HG03457 (cell line): ENCODE results near the gene UBASH3A.

Experiments used
- ATAC-seq: cut with Tn5 transposase; IDR thresholded peaks from one replicate; pipeline ENCODE4 v1.9.1; 2021; ENCODE audit warnings: moderate number of reproducible peaks; ENCODE audit not compliant: unreplicated experiment

UBASH3A gene

DNA sequence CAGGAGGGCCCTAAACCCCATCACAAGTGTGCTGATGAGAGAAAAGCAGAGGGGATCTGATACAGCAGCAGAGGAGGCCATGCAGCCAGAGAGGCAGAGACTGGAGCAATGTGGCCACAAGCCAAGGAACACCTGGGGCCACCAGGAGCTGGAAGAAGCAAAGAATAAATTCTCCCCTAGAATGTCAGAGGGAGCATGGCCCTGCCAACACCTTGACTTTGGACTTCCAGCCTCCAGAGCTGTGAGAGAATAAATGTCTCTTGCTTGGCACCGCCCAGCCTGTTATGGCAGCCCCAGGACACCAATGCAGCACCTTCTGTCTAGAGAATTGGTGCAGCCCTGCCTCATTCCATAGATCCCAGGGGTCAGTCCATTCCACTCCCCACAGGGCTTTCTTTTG is 25.3 kb downstream of the UBASH3A start:
- ATAC-seq, result no peak

DNA sequence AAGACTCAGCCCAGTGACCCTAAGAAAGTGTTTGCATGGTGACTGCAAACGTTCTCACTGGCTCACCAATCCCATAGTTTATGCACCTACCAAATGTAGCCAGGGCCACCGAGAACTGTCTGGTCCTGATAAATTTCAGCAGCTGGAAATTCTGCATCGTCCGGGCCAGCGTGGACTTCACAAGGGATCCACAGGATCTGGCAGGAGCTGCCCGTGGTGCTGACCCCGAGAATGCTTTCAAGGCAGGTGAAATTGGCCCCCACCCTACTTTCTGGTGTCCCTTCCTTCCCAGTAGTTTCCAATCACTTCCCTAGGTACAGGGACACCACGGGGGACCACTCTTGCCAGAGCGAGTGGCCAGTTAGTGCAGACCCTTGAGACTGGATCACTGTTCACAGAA is 26.2 kb downstream of the UBASH3A start:
- no peak for ATAC-seq

DNA sequence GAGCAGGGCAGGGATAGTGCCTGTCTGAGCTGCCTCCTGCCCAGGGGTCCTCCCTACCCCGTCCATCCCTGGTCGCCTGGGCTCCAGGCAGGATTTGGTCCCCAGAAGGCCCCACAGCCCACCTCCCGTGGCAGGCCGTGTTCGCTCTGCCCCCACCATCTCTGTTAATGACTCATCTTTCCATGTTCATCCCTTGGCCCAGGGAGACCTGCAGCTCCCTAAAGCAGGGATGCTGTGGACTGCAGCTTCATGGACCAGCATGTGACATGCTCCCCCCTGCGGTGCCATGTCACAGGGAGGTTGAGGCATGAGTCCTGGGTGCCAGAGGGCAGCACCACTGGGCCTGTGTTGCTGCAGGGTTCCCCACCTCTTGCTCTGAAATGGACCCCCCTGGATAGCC is 26.8 kb downstream of the UBASH3A start:
- no peak for ATAC-seq

DNA sequence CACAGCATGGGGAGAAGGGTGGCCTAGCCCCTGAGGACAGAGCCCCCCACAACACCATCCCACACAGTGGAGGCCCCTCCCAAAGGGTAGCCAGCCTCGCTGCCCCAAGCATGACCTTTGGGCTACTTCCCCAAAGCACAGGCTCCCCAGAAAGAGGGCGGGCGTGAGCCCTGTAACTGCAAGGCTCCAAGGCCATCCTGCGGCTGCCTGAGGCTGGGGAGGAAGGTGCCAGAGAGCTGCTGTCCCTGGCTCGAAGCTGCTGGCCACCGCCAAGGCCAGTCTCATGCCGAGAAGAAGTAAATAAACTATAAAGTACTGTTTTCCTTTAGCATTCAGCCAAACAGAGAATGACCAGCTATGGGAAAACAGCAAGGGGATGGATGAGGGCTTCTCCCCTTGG is 27.5 kb downstream of the UBASH3A start:
- ATAC-seq, result no peak

DNA sequence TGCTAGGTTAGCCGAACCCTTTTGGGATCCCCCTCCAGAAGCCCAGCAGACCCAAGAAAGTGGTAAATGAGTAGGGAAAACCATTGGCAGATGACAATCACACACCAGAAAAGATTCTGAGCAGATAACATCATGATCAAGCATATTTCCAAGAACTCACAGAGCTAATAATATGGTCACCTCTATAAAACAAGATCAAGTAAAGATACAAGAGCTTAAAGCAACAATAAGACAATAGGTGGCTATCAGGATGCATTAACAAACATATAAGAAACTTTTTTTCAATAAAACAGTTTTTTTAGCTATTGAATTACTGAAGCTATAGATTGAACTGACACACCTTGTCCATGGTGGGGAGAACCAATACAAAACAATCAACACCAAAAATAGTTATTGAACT is 29.0 kb downstream of the UBASH3A start:
- no peak for ATAC-seq

DNA sequence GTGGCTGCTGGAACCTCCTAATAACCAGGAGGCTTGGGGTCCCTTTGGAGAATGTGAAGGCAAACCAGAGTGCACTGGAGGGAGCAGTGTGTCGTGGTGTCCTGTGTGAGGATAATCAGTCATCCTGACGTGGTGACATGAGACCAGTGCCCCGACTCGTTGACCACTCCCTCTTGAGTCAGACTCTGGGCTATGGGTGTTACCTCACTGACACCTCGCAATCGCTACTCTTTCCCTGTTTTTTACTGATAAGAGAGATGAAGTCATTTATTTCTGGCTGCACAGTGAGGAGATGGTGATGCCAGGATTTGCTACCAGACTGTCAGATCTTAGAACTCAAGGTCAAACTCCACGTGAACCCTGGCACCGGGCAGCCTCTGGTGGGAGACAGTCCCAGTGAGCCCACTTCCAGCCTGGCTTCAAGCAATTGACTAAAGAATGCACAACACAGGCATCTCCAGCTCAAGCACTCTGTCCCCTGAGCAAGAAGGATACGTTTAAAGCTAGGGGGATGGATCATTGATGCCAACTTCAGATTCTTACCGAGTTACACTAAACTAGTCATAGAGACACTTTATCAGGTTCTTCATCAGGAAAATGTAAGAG is 30.3 kb downstream of the UBASH3A start:
- ATAC-seq, result no peak

DNA sequence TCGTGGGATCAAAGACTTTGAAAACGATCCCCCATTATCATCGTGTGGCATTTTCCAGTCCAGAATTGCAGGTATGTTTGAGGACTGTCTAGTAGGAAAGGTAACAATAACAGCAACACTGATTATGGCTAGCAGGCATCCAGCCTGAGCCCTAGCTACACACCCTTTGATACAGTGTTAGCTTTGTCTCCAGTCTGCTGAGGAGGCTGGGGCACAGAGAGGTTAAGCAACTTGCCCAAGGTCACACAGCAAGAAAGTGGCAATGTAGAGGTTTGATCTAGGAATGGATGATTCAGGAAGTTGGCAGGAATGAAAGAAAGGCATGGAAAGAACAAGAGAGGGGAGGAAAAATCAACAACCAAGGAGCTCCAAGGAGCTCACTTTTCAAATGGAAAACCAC is 31.2 kb downstream of the UBASH3A start:
- no peak for ATAC-seq

DNA sequence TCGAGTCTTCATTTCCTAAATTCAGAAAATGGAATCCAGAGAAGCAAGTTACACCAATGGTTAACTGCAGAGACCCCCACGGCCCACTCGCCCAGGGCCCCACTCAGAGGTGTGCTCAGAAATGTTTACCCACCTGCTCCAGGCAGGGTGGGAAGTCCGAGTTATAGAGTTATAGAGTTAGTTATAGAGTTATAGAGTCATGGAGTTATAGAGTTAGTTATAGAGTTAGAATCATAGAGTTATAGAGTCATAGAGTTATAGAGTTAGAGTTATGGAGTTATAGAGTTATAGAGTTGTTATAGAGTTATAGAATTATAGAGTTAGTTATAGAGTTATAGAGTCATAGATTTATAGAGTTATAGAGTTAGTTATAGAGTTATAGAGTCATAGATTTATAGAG is 31.7 kb downstream of the UBASH3A start:
- no peak for ATAC-seq

DNA sequence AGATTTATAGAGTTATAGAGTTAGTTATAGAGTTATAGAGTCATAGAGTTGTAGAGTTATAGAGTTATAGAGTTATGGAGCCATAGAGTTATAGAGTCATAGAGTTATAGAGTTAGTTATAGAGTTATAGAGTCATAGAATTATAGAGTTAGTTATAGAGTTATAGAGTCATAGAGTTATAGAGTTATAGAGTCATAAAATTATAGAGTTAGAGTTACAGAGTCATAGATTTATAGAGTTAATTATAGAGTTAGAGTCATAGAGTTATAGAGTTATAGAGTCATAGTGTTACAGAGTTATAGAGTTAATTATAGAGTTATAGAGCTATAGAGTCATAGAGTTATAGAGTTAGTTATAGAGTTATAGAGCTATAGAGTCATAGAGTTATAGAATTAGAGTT is 32.1 kb downstream of the UBASH3A start:
- ATAC-seq, result no peak

DNA sequence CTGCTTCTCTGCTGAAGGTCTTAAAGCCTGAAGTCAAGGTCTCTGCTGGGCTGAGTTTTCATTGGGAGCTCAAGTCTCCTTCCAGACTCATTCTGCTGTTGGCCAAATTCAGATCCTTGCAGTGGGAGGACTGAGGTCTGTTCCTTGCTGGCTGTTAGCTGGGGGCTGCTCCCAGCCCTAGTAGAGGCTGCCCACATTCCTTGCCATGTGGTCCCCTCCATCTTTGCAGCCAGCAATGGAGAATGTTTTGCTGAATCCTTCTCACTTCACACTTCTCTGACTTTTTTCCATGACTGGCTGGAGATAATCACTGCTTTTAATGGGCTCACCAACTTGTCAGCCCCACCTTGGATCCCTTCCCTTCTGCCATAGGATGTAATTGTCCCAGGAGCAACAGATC is 33.2 kb downstream of the UBASH3A start:
- ATAC-seq, result no peak

DNA sequence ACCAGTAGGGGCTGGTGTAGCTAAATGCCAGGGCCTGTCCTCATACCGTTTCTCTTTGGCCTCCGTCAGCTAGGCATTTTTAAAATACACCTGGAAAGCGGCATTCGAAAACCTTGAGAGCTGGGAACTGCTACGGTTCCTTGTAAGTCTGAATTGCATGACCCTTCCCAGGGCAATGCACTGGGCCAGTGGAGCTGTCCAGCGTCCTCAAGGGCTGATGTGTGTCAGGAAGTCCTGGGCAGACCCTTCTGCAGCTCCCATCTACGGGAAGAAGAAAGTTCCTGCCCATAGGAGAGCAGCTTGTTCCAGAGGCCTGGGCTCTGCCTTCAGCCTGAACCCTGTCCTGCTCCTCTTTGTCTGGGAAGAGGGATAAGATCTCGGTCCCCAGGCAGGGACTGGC is 34.1 kb downstream of the UBASH3A start:
- no peak for ATAC-seq

DNA sequence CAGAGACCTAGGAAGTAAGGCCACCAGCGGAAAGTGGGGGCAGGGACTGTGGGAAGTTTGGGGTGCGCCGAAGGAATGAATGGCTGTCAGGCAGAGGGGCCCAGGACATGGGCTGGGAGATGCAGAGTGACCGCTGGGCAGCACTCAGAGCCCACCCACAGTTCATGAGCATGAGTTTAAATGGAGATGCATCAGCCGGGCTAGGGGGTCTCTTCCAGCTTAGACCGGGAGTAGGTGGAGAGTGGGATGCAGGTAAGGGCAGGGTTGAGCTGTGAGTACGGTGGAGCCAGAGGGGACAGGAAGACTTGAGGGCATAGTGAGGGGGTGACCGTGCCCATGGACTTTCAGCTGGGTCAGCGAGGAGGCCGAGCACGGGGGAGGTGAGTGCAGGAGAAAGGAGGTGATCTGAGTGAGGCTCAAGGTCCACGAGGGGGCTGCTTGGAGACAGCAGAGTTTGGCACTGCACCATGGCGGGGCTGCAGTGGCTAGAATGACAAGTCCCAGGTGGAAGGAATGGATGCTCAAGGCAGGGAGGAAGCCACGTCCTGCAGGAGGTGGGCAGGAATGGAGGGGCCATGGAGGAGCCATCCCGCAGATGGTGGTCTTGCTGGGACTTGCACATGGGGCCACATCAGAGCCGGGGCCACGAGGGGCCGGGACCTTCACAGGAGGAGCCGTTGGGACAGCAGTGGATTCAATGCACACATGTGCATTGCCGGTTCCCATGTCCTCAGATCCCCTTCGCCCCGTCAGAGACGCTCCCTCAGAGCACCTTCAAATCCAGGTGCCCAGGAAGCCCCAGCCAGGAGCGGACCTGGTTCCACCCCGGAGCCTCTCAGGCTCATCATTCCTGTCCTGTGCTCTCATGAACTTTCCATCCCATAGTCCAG is 34.9 kb downstream of the UBASH3A start:
- ATAC-seq, result no peak

DNA sequence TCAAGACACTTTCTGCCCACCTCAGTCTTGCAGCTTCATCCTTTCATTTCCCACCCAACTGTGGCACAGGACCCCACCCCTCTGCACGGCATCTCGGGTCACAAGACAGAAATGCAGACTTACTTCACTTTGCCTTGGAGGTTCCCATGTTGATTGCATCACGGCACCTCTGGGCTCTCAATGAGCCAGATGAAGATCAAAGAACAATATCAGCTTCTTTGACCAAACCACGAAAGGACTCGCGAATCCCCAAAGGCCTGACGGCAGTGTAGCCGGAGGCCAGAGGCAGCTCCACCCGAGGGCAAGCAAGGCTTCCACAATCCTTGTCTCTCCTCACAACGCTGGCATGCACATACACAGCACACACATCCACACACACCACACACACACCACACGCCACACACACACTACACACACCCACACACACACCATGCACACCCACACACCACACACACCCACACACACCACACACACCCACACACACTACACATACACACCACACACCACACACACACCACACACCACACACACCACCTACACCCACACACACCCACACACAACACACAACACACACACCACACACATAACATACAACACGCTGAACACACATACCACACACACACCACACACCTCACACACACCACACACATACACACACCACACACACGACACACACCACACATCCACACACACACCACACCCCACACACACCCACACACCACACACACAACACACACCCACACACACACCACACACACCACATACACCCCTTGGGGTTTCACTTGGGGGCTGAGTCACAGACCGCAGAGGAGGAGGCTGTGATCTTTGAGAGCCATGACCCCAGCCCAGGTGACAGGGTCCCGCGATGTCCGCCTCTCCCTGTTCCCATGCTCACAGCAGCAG is 35.8 kb downstream of the UBASH3A start:
- ATAC-seq, result no peak

DNA sequence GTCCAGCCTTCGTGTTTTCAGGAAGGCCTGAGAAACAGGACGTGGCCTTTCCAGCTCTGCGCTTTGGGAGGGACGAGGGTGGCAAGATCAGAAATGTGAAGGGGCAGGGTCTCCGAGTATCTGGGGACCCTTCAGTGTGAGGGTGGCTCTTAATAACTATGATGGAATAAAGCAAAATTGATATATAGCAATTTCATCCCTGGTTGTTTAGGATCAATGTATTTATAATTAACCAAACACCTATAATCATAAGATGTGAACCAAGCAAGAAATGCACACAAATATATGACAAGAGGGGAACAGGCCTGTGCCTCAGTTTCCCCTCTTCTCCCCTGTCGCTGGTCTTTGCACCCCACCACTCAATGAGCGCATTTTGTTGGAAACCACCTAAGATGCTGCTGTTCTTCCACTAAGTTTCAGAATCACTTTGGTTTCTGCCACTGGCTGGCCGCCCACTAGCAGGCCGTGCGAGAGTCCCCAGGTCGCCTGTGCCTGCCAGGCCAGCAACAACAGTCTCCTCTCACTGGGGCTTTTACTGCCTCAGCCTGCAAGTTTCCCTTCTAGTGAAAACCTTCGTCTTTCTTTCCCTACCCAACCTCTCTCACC is 36.6 kb downstream of the UBASH3A start:
- no peak for ATAC-seq

DNA sequence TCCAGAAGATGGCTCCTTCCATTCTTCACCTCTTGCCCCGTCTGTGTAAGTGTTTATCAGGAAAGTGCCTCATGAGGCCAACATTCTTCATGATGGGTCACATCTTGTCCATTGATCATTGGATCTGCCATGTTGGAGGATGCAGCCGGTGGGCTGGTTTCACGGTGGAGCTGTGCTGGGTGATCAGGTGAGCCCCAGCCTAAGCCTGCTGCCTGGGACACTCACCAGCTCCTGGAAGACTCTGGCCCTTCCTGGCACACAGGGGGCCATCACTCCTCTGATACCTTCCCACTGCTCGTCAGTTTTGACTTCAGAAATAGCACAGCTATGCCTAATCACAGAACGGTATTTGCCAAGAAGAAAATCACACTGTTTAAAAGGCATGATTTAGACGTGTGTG is 38.3 kb downstream of the UBASH3A start:
- ATAC-seq, result no peak

DNA sequence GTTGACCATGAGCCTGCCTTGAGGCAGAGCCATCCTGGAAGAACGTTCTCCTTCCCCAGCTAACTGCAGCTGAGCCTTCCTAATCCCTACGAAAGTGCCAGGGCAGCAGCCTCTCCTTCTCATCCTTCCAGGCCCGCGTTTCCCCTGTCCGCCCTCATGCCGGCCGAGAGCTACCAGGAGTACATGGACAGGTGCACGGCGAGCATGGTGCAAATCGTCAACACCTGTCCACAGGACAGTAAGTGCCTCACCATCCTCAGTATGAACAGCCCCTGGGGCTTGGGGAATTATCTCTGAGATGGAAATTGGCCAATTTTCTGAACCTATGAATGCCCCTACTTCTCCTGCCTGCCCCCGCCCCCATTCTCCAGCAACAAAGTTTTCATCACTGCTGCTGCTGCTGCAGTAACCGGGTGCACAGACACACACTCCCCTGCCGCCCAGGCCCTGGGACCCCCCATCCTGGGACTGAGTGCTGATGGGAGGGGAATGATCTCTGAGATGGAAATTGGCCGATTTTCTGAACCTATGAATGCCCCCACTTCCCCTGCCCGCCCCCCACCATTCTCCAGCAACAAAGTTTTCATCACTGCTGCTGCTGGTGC is 39.6 kb downstream of the UBASH3A start:
- ATAC-seq, result no peak

DNA sequence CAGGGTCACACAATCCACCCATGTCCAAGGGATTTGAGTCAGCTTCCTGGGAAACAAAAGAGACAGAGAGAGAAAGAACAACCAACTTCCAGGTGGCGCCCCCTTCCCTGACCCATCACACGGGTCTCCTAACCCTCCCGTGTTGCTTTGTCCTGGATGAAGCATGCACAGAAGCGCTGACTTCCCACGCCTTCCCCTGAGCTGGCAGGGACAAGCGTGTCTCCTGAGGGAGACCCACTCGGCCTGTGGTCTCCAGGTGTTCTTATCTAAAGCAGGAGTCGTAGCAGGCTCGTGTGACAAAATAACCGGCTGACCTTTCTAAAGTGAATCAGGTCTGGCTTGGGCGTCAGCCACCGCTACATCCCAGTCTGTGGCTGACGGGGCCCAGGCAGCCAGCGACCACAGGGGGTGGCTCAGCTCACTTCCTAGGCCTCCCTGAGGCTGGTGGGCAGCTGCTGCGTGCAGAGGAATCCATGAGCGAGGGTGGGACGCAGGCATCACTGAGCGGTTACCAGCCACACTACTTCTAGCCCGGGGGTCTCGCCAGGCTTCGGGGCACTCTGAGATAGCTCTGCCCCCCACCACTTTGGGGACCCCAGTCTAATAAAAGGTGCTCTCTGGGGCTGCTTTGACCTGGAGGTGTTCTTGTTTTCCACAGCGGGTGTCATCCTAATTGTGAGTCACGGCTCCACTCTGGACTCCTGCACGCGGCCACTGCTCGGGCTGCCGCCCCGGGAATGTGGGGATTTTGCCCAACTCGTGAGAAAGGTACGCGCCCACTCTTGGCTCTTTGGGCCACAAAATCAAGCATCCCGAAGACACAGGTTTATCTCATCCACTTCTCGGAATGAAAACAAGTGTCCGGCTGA is 40.4 kb downstream of the UBASH3A start:
- no peak for ATAC-seq

DNA sequence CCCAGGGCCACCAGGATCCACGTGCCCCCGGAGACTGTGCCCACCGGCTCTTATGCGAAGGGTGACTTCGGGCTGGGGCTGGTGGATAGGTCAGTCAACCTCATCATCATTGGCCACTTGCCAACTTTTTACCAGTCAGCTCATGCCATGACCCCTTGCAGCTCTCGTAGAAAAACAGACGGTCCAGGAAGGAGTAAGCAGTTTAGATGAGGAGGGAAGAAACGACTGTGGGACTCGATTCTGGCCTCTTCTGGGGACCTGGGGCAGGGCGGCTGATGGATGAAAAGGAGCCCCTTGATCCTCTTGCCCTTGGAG is 41.0 kb downstream of the UBASH3A start:
- no peak for ATAC-seq

DNA sequence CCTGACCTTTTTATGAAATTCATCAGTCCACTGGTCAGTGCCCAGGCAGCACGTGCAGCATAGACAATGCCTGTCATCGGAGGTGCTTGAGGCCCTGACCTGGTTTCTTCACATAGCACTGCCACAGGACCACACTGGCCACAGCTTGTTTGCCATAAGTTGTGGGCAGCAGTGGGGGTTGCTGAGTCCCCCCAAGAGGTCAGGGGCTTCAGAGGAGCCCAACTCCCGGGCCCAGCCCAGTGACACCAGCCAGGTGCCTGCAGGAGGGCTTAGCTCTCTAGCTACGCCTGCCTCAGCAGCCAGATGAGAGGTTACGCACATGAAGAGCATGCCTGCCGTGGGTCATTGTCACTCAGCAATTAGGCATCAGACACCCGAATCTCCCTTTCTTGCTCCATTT is 41.6 kb downstream of the UBASH3A start:
- ATAC-seq, result no peak

DNA sequence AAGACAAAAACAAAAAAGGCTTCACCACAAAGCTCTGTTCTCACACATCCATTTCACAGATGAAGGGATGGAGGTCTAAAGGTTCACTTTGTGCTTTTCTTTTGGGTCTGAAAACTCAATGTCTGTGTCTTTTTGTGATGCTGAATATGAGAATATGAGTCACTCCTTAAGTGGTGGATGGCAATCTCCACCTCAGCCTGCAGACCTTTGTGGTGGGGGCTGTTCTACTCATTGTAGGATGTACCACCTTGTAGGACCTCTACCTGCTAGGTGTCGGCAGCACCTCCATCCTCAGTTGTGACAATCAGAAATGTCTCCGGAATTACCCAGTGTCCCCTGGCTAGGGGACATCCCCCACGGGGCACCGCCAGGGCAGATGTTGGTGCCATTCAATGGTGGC is 42.8 kb downstream of the UBASH3A start:
- no peak for ATAC-seq
